Dermis microvascular lymphatic vessel endothelial cell (primary cell): ENCODE results near the gene MIEN1. TPM values are rescaled to one million over a fixed set of nuclear protein-coding genes. Genes with fewer than 3 reads are reported as not detected.
A peak's percentile ranks its signal among the peaks of the same experiment; 100 is the strongest.
"Not testable (repeated sequence)": the region's sequence is repeated elsewhere in the genome, so short reads cannot be mapped to it uniquely, and the experiment has no call there.

Source experiments
- DNase-seq, 2 donors: peaks; one replicate each; pipeline versions ENCODE4 v3.0.0 to v3.0.0-alpha.2; 2010; ENCODE audit warnings: low read depth in 2 of 2
- total RNA-seq: library from RNA; depleted of rRNA; stranded (reverse); fragments of >200 nt; gene quantifications from 2 replicates; pipeline ENCODE4 v1.2.1, GENCODE V29; 2014

The MIEN1 gene
- total RNA-seq, 1 donor from 2014 or later = 16.0 TPM

DNA sequence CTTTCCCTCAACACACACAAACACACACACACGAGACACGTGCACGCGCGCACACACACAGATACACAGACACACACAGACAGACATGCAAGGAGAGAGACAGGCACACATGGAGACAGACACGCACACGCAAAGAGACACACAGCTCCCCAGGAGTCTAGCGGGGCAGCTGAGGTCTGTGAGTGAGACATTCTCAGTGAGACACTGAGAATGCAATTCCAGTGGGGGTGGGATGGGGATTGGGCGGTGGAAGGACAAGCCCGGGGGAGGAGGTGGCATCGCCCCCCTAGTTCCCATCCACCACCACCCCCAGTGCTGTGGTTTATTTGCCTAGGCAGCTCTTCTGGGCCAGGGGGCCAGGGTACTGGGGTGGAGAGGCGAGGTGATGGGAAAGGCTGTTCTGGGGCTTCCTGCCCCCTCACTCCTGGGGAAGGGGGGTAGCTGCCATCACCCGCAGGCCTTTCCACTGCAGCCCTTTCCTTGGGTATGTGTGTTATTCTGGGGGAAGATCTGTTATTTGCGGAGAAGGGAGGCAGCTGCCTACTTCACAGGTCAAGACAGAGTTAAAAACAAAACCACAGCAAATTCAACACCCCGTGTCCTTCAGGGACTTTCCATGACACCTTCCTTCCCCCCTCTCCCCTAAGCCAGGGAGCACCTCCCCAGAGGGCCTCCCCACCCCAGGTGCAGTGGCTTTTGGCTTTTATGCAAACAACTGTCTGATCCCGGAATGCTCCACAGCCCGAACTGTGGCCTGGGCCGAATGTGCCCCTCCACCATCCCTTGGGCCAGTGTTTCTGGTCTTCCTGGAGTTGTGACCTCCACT is 25.4 kb upstream of the MIEN1 start:
- DNase-seq = no peak

DNA sequence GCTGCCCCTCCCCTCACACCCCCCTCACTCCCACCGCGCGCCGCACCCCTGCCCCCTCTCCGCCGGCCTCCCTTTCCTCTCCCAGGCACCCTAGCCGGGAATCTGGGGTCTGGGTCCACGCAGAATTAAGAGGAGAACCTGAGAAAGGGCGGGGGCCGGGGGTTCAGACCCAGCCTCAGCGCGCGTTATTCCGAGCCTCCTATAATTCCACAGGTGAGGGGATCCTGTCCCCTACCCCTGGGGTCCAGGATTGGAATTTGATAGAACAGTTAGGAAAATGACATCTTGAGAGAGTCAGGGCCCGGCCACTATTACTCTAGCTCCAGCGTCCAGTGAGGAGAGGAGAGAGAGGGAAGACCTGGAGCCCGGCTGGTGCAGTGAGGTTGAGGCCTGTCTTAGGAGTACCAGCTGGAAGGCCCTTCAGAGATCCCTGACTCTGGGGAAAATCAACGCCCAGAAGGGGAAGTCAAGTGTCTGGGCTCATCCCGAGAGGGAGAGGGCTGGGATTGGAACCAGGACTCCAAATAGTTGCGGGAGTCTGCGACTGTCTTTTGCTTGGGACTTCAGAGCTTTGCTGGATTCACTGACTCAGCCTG is 24.7 kb upstream of the MIEN1 start:
- DNase-seq = no peak

DNA sequence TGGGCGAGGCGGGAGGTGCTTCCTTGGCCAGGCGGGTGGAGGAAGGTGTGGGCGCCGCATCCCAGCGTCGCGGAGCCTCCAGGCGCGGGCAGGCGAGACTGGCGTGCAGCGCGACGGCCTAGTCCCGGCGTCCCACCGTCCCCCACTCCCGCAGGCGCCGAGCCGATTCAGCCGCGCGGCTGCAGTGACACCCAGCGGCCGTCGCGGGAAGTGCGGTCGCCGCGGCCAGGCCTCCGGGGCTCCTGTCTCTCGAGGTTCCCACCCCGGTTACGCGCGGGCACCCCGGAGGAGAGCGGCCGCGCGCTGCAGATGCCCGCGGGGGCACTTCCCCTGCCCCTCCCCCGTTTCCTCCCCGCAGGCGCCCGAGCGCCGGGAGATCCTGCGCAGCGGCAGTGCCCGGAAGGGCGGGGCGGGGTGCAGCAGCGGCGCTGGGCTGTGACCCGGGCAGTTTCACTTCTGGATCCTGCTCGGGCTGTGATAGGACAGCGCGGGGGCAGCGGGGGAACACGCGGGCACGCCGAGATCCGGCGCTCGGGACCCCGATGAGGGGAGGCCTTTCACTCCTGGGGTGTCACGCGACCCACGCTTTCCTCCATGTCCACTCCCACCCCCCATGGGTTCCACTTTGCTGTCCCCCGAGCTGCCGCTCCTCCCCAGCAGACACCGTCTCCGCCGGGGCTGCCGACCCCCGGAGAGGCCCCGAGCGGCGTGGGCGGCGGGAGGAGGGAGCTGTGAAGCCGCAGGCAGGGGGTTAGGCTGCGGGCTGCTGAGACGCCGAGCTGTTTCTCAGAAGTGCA is 24.0 kb upstream of the MIEN1 start:
- peak in 1 of 2 donors; percentile 65 for DNase-seq

DNA sequence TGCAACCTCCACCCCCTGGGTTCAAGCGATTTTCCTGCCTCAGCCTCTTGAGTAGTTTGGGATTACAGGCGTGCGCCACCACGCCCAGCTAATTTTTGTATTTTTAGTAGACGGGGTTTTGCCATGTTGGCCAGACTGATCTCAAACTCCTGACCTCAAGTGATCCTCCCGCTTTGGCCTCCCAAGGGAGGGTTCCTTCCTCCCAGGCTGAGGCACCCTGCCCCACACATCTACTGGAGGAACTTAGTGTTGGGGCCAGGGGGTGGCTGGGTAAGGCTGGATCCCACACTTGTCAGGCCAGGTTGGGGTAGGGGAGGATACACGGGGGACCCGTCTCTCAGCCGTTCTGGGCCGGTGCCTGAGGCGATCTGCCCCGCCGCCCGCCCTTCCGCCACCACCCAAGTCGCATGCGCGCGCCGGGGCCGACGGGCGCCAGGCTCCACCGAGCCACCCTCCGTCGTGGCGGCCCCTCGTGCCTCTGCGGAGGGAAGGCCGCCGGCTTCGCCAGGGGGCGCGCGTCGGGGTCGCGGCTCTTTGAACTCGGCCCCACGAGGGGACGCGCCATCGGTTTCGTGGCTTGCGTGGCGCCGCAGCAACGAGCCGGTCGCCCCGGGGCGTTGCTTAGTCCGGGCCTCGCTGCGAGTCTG is 23.3 kb upstream of the MIEN1 start:
- DNase-seq = no peak

DNA sequence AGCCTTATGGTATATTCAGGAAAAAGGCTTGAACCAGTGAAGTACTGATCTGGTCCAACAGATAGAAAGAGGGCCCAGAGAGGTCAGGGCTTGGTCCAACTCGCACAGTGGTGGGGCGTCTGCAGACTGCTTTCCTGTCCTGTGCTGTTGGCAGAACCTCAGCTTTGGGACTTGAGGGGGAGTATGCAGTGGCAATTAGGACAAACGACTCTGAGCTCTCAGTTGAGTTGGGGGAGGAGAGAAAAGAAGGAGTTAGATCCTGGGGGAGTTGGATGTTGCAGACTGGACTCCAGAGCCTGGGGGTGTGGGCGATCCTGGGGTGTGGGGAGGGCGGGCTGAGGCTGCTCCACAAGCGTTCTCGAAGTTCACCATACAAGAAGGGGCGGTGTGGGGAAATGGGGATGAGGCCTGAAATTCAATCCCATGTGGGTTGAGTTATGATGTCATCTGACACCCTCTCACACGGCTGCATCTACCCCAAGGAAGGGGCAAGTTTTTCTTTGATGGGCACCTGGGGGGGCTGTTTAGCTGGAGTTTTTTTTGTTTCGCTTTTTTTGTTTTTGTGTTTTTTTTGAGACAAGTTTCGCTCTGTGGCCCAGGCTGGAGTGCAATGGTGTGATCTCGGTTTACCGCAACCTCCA is 22.0 kb upstream of the MIEN1 start:
- DNase-seq = no peak

DNA sequence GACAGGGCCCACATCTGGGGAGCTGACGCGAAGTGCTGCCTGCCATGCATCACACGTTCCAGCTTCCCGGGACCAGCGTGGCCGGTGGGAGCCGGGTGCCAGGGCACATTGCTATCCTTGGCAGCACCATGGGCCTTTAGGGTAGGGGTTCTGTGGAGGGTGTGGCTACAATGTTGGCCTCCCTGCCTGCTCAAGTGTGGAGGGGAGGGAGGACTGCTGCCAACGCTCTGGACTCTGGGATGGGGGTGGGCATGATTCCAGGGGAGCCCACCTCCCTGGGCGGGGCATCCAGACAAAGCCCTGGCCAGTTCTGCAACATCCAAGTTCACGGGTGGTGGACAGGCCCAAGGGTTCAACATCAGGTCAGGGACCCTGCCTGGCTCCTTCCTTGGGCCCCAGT is 21.3 kb upstream of the MIEN1 start:
- DNase-seq = no peak

DNA sequence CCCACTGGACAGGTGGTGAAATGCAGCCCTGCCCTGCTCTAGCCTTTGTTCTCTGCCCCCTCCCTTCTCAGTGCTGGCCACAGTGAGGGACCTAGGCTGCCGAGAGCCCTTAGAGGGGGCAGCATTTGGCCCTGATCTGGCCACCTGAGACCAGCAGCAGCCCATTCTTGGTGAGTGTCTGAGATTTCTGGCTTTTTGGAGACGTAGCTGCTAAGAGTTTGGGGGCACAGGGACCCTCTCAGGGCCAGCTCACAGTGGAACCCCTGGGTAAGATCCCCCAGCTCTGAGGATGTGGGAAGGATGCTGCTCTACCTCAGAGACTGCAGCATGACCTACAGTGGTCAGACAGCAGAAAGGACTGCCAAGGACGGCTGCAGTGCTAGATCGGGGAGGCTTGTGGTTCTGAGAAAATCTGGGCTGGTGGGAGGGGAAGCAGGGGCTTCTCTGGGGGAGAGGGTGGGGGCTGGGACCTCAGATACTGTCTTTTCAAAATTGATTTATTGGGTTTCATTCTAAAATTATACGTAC is 20.7 kb upstream of the MIEN1 start:
- no peak for DNase-seq

DNA sequence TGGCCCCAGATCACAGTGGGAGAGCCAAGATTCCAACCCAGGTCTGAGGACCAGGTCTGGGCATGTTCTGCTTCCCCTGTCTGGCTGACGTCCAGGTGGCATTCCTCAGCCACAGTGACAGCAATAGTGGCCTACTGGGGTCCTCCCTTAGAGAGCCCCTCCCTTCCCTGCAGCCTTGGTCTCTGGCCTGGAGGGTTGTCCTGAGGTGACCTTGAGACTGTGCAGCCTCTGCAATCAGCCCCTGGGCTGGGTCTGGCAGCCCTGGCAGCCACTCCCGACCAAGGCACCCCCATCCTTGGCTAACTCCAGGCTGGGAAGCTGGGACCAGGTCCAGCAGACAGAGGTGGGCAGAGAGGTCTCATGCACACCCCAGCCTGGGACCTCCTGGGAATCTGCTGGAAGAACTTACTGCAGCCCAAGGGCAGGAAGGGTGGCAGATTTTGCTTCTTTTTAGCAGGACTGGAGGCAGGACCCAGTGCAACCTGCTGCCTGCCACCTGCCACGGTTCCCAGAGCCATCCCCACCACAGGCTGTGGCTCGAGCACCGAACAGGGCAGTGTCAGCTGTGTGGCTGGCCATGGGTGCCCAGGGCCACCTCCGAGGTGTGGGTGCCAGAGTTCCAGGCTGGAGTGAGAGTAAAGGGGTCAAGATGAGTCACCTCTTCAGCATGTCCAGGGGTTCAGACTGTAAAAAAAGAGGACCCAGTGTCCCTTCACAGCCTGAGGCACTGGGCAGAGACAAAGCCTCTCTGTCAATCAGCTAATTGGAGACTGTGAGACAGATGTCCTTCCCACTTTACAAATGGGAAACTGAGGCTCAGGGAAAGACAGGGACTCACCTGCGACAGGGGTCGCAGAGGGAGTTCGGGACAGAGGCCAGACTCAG is 20.0 kb upstream of the MIEN1 start:
- DNase-seq = no peak

DNA sequence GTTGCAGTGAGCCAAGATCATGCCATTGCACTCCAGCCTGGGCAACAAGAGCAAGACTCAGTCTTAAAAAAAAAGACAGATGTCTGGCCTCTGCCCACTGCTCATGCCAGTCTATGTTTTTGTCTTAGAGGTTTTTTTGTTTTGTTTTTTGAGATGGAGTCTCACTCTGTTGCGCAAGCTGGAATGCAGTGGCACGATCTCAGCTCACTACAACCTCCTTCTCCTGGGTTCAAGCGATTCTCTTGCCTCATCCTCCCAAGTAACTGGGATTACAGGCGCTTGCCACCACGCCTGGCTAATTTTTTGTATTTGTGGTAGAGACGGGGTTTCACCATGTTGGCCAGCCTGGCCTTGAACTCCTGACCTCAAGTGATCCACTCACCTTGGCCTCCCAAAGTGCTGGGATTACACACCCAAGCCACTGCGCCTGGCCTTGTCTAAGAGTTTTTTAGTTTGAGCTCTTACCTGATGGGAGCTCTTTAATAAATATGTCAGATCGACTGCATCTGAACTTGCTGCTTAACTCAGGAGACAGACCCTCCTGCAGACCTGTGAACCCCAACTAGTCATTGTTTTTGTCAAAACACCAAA is 18.2 kb upstream of the MIEN1 start:
- not testable (repeated sequence) for DNase-seq

DNA sequence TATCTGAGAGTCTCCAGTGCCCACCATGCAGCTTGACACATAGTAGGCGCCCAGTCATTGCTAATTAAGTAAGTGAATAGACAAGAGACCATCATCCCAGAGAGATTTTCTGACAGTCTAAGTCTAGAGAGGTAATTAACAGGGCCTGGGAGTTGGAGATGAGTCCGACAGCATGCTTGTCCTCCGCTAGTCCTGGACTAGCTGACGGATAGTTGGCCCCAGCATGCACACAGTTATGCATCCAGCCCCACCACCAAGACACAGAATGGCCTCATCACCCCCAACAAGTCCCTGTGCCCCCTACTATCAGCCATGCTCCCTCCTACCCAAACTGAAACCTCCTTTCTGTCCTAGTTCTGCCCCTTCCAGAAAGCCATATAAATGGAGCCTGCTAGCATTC is 17.4 kb upstream of the MIEN1 start:
- DNase-seq = no peak

DNA sequence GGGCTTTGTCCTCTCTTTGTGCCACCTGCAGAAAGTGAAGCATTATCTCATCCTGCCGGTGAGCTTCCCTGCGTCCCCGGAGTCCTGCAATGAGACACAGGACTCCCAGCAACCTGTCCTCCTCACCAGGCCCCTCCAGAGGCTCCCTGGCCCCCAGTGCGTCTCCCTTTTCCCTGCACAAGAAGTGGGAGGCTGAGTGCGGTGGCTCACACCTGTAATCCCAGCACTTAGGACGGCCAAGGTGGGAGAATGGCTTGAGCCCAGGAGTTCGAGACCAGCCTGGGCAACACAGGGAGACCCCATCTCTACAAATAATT is 15.8 kb upstream of the MIEN1 start:
- no peak for DNase-seq

DNA sequence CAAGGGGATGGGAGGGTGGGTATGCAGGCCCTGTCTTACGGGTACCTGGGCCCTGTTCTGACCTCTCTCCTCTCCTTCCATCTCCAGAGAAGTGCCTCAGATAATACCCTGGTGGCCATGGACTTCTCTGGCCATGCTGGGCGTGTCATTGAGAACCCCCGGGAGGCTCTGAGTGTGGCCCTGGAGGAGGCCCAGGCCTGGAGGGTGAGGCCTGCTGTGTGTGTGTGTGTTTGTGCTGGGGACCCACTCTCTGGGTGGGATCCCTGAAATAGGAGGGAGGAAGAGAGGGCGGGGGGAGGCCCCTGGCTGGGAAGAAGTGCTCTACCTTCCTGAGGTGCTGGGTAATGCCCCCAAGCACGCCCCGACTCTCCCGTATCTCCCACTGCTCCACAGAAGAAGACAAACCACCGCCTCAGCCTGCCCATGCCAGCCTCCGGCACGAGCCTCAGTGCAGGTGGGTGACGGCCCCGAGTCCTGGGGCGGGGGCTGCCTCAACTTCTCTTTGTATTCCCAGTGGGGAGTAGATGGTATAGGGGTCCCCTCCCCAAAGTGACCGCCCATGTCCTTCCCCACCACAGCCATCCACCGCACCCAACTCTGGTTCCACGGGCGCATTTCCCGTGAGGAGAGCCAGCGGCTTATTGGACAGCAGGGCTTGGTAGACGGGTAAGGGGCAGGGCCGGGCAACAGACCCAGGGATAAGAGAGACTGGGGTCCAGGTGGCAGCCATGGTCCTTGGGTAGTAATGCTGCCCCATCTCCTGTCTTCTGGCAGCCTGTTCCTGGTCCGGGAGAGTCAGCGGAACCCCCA is 15.2 kb upstream of the MIEN1 start:
- no peak for DNase-seq

DNA sequence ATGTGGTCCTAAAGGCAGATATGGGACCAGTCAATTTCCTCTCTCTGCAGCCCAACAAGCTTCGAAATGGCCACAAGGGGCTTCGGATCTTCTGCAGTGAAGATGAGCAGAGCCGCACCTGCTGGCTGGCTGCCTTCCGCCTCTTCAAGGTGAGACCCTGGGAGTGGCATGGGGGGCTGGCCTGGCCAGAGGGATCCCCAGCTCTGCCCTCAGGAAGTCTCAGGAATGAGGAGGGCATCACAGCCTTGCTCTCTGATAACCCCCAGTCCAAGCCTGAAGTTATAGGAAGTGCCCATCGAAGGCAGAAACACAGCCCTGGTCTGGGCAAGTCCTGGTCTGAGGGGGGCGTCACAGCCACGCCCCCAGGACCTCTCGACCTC is 14.5 kb upstream of the MIEN1 start:
- no peak for DNase-seq

DNA sequence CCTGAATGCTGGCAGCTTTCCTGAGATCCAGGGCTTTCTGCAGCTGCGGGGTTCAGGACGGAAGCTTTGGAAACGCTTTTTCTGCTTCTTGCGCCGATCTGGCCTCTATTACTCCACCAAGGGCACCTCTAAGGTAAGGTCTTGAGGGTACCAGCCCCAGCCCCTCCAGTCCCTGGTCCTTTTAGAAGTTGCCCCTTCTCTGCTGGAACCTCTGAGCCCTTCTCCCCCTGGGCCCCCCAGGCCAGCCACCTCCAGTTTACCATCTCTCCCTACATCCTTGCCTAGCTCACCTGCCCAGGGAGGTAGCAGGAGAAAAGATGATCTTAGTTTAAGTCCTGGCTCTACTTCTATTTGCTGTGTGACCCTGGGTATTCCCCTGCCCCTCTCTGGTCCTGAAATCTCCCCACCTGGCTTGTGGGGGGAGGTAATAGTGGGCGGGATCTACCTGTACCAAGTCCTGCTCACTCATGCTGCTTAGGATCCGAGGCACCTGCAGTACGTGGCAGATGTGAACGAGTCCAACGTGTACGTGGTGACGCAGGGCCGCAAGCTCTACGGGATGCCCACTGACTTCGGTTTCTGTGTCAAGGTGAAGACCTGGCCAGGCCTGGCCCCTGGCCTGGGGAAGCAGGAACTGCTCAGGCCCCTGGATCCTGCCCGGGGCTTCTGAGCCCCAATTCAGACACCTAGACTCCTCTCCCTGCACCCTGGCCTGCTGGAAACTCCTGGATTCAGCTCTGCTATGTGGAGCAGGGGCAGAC is 13.9 kb upstream of the MIEN1 start:
- no peak for DNase-seq

DNA sequence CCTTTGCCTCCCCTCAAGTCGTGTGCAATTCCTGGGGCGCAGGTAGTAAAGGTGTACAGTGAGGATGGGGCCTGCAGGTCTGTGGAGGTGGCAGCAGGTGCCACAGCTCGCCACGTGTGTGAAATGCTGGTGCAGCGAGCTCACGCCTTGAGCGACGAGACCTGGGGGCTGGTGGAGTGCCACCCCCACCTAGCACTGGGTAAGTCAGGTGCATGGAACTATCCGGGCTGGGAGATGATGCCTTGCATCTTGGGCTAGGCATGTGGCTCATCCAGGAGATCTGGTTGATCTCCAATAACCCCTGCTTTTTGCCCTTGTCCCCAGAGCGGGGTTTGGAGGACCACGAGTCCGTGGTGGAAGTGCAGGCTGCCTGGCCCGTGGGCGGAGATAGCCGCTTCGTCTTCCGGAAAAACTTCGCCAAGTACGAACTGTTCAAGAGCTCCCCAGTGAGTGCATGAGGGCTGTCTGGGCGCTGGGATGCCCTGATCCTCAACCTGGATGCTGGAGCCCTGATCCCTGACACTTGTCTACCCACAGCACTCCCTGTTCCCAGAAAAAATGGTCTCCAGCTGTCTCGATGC is 12.6 kb upstream of the MIEN1 start:
- no peak for DNase-seq

DNA sequence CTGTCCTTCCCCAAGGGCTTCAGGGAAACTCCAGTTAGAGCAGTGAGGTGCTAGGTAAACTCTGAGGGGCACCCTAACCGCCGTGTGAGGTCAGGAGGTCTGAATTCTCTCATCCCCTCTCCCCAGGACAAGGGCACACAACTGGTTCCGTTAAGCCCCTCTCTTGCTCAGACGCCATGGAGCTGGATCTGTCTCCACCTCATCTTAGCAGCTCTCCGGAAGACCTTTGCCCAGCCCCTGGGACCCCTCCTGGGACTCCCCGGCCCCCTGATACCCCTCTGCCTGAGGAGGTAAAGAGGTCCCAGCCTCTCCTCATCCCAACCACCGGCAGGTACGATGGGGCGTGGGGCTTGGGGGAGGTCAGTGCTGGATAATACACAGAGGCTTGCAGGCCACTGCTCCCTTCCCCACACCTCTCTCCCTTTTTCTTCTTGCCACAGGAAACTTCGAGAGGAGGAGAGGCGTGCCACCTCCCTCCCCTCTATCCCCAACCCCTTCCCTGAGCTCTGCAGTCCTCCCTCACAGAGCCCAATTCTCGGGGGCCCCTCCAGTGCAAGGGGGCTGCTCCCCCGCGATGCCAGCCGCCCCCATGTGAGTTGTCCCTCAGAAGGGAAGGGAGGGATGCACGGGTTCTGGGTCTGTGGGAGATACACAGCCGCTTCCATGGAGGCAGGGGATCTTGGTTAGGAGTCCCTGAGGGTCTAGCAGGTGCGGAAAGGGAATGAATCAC is 12.0 kb upstream of the MIEN1 start:
- DNase-seq = no peak

DNA sequence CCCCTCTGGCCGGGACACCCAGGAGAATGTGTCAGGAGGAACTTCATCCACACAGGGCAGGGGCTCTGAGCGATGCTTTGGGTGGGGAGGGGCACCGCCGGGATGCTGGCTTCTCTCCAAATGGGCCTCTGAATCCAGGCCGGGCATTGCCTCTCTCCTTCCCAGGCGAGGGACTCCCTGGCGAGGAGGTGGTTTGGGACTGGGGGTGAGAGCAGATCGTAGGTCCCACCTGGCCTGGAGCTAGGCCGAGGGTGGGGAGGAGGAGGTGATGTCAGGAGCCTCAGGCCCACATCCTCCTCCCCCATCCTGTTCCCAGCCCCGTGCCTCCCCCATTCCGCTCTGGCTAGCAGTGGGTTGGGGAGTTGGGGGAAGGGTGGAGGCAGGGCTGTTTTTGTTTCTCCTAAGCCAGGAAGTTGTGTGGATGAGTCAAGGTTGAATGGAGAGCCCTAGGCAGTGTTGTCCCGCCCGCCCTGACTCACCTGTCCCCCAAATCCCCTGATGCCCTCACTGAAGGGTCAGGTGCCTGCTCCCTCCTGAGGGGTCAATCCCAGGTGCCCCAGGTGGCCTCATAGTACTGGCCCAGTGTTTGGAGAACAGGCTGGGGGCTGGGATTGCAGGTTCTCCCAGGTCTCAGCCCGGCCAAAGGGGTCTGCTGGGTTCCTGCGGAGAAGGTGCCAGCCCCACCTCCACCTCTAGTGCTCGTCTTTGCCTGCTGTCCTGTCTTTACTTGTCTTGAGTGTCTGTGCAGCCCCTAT is 10.2 kb upstream of the MIEN1 start:
- peak in 1 of 2 donors; percentile 55 for DNase-seq
